DND-41 (cell line): ENCODE results near the gene ATP2B3.

Source experiments
- ATAC-seq: fragments of 200-7000 bp; cut with Tn5 transposase; 3 replicates; pipeline ENCODE4 v1.9.1; 2021; ENCODE audit warnings: low read depth; ENCODE audit not compliant: insufficient read depth
- DNase-seq: peaks from one replicate; pipeline ENCODE4 v3.0.0-alpha.2; 2020
- H2AFZ ChIP-seq: 2 replicates; pipeline ENCODE4 v1.6.0; 2012; ENCODE audit warnings: low read depth, low read length
- H3K27ac ChIP-seq: 2 replicates; pipeline ENCODE4 v1.5.1; 2012; ENCODE audit warnings: low read length, inconsistent platforms
- H3K27me3 ChIP-seq: fragments of 200-600 bp; sonication (generic); 2 replicates; pipeline ENCODE4 v1.6.0; 2012; ENCODE audit warnings: low read length, mild to moderate bottlenecking, inconsistent platforms; ENCODE audit not compliant: insufficient read depth, poor library complexity
- H3K36me3 ChIP-seq: 2 replicates; pipeline ENCODE4 v1.5.1; 2012; ENCODE audit warnings: low read length, inconsistent platforms; ENCODE audit not compliant: insufficient read depth
- H3K4me1 ChIP-seq: 2 replicates; pipeline ENCODE4 v1.5.1; 2012; ENCODE audit warnings: mild to moderate bottlenecking, low read length; ENCODE audit not compliant: insufficient read depth
- H3K4me2 ChIP-seq: 2 replicates; pipeline ENCODE4 v1.6.0; 2012; ENCODE audit warnings: mild to moderate bottlenecking, moderate library complexity, low read length, inconsistent platforms; ENCODE audit not compliant: insufficient read depth
- H3K4me3 ChIP-seq, 2 experiments: fragments of 200-600 bp in 1 of 2; shearing (Covaris generic) in 1 of 2; 2 replicates each; pipeline ENCODE4 v1.5.1; 2012 to 2016; ENCODE audit warnings: inconsistent platforms in 2 of 2, low read length in 2 of 2, mild to moderate bottlenecking in 2 of 2, low read depth in 1 of 2, moderate library complexity in 1 of 2
- H3K79me2 ChIP-seq: 2 replicates; pipeline ENCODE4 v1.6.0; 2012; ENCODE audit warnings: low read length, inconsistent platforms; ENCODE audit not compliant: insufficient read depth
- H3K9ac ChIP-seq: 2 replicates; pipeline ENCODE4 v1.6.0; 2012; ENCODE audit warnings: low read depth, mild to moderate bottlenecking, inconsistent platforms, low read length, moderate library complexity
- H3K9me3 ChIP-seq: 2 replicates; pipeline ENCODE4 v1.5.1; 2012; ENCODE audit warnings: low read length, moderate library complexity, mild to moderate bottlenecking, inconsistent platforms; ENCODE audit not compliant: insufficient read depth, severe bottlenecking
- H4K20me1 ChIP-seq: 2 replicates; pipeline ENCODE4 v1.6.0; 2012; ENCODE audit warnings: low read length; ENCODE audit not compliant: insufficient read depth
- EZH2 ChIP-seq: IDR thresholded peaks from 3 replicates; pipeline ENCODE4 v1.6.1; 2012; ENCODE audit warnings: borderline replicate concordance, low read depth, mild to moderate bottlenecking, moderate library complexity, low read length, inconsistent platforms; ENCODE audit not compliant: severe bottlenecking
- TF ChIP-seq, protein P1 (sequence below): IDR thresholded peaks from 2 replicates; pipeline ENCODE4 v1.5.1; 2012; ENCODE audit warnings: borderline replicate concordance, low read length, moderate library complexity, mild to moderate bottlenecking; ENCODE audit not compliant: poor library complexity, severe bottlenecking; ENCODE audit errors: extremely low read depth

ATP2B3 gene

DNA sequence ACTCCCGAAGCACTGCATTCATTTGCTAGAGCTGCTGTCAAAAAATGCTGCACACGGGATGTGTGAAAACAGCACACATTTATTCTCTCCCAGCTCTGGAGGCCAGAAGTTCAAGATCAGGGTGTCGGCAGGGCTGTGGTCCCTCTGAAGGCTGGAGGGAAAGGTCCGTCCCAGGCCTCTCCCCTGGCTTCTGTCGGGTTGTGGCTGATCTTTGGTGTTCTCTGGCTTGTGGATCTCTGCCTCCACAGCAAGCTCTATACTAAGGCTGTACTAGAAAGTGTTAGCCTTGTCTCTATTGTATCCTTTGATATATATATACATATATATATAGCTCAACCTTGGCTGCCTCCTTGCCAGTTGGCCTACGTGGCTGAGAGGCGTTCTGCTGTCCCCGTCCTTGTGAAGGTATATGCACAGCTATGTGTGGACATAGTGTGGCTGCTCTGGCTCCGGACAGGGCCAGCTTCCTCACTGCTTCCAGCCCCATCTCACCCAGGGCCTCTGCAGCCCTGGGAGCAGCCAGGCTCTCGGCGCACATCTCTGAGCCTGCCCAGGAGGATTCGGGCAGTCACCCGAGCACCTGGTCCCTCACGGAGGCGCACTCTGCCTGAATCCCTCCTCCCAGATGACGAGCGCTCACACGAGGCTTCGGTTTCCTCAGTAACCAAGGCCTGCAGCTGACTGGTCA lies 114.6 kb downstream of the ATP2B3 start:
- Histone ChIP-seq H4K20me1 (no peaks in the 10 kb centered on the region), H3K27me3 (no peaks in the 10 kb centered on the region), H3K4me1 (no peaks in the 10 kb centered on the region), H3K27ac (no peak overlapping the region), H3K4me2 (no peak overlapping the region), H3K9ac (no peak overlapping the region), H2AFZ (no peak overlapping the region), H3K79me2 (no peaks in the 10 kb centered on the region), H3K9me3 (no peaks in the 10 kb centered on the region), H3K4me3 (no peak overlapping the region), H3K36me3 (no peaks in the 10 kb centered on the region)
- DNase-seq (no peak), ATAC-seq (no peak)
- TF ChIP-seq, protein P1, sequence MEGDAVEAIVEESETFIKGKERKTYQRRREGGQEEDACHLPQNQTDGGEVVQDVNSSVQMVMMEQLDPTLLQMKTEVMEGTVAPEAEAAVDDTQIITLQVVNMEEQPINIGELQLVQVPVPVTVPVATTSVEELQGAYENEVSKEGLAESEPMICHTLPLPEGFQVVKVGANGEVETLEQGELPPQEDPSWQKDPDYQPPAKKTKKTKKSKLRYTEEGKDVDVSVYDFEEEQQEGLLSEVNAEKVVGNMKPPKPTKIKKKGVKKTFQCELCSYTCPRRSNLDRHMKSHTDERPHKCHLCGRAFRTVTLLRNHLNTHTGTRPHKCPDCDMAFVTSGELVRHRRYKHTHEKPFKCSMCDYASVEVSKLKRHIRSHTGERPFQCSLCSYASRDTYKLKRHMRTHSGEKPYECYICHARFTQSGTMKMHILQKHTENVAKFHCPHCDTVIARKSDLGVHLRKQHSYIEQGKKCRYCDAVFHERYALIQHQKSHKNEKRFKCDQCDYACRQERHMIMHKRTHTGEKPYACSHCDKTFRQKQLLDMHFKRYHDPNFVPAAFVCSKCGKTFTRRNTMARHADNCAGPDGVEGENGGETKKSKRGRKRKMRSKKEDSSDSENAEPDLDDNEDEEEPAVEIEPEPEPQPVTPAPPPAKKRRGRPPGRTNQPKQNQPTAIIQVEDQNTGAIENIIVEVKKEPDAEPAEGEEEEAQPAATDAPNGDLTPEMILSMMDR: no peak
- TF ChIP-seq EZH2: no peak
